Iris pigment epithelial cell (primary cell): ENCODE data around the gene ELOB.

Source experiments
- DNase-seq: peaks from one replicate; pipeline ENCODE4 v3.0.0-alpha.2; 2011; ENCODE audit warnings: low read depth

The ELOB gene

DNA sequence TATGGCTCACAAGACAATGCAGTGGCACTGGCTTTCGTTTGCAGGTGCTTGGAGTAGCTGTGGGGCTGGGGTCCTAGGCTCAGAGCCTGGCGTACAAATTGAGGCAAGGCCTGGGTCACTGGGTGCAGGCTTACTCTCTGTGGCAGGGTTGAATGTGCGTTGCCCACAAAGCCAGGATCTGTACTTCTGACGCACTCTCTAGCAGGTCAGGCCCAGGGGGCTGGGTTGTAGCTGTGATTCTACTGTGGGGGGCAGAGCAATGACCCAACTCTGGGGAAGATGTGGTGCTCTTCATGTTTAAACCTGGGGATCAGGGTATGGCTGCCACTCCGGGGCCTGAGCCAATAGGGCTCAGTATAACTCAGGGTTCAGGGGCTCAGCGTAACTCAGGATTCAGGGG, 33.6 kb upstream of the ELOB start:
- DNase-seq = no peak

DNA sequence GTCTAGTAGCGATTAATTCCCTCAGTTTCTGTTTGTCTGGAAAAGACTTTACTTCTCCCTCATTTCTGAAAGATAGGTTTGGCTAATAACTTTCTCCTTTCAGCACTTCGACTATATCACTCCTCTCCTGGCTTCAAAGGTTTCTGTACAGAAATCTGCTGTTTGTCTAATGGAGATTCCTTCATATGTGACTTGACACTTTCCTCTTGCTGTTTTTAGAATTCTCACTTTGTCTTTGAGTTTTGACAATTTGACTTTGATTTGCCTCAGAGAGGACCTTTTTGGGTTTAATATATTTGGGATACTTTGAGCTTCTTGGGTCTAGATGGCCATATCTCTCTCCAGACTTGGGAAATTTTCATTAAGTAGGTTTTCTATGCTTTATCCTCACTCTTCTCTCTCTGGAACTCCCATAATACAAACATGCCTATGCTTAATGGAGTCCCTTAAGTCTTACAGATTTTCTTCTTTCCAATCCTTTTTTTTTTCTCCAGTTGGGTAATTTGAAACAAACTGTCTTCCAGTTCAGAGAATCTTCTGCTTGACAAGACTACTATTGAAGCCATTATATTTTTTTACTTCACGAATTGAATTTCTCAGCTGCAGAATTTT, 32.2 kb upstream of the ELOB start:
- DNase-seq = no peak

DNA sequence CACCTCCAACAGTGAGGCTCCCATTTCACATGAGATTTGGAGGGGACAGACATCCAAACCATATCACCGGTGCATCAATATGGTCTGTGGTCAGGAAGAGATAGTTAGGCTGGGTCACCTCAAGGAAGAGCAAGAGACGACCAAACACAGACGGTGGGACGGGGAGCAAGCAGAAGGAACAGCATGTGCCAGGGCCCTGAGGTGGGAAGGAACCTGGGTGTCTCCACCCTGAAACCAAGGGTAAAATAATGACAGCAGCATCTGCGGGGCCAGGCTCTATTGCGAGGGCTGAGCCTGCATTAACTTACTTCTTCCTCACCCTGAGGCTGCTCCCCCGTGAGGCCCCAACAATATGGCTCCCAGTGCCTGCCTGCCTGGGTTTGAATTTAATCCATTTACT, 31.1 kb upstream of the ELOB start:
- no peak for DNase-seq

DNA sequence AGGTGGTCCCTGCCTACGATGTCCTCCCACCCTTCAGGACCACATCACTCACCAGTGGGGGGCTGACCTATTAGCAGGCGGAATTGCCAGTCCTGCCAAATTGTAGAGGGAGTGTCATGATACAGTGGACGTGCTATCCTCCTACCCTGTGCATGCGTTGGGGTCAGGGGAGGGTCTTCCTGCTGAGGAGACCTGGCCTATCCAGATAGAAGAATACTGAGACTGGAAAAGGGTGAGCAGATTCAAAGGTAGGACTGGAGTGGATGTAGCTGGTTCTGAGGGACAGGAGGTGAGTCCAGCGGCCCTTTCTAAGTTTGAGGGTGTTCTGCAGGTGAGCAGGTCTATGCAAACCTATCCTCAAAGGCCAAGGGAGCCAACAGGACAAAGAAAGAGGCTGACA, 29.2 kb upstream of the ELOB start:
- DNase-seq = no peak

DNA sequence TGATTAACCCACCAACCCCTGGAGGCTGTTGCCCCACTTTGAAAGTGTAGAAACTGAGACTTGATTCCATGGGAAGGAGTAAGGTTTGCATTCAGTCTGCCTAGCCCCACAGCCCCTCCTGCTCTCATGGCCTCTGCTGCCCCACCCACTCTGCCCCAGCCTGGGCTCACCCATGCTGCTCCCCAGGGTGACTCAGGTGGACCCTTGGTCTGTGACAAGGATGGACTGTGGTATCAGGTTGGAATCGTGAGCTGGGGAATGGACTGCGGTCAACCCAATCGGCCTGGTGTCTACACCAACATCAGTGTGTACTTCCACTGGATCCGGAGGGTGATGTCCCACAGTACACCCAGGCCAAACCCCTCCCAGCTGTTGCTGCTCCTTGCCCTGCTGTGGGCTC, 27.6 kb upstream of the ELOB start:
- no peak for DNase-seq

DNA sequence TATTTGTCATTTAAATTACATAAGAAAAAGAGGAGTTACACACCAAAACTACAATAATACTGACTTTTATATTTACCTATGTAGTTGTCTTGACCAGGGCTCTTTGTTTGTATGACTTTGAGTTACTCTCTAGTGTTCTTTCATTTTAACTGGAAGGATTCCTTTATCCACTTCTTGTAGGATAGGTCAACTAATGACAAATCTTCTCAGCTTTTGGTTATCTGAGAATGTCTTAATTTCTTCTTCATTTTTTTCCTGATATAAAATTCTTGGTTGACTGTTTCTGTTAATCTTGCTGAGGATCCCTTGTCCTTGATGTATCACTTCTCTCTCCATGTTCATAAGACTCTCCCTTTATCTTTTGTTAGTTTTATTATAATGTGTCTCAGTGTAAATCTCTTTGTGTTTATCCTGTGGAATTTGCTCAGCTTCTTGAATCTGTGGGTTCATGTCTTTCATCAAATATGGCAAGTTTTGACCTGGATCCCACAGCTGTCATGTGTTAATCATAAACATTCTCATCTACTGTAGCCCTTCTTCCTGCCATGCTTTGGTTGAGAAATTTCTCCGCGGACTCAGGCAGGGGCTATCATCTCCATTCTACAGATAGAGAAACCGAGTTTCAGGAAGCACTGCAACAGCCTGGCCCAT, 26.6 kb upstream of the ELOB start:
- no peak for DNase-seq

DNA sequence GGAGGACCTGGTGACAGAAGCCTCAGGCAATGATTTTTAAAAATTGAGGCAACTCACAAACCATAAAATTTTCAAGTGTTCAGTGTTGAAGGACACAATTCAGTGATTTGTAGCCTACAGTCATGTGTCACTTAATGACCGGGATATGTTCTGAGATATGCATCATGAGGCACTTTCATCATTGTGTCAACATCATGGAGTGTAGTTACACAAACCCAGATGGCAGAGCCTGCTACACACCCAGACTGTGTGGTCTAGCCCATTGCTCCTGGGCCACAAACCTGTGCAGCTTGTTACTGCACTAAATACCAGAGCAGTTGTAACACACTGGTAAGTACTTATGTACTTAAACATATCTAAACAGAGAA, 22.8 kb upstream of the ELOB start:
- peak; percentile 20 for DNase-seq

DNA sequence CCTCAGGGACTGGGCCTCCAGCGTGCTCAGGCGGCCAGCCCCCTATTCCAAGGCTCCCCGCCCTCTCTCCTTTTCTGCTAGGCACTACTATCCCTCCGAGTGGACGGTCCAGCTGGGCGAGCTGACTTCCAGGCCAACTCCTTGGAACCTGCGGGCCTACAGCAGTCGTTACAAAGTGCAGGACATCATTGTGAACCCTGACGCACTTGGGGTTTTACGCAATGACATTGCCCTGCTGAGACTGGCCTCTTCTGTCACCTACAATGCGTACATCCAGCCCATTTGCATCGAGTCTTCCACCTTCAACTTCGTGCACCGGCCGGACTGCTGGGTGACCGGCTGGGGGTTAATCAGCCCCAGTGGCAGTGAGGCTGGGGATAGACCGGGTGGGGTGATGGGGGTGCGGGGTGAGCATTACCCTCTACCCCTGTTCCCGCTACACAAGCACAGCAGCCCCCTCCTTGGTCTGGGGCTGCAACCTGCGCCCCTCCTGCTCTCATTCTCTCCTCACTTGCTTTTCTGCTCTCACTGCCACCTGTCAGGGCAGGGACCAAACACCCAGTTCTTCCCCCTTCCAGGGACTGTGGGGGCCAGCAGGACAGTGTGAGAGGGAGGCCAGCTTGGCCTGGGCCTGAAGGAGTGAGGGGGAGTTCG, 22.3 kb upstream of the ELOB start:
- DNase-seq = no peak

DNA sequence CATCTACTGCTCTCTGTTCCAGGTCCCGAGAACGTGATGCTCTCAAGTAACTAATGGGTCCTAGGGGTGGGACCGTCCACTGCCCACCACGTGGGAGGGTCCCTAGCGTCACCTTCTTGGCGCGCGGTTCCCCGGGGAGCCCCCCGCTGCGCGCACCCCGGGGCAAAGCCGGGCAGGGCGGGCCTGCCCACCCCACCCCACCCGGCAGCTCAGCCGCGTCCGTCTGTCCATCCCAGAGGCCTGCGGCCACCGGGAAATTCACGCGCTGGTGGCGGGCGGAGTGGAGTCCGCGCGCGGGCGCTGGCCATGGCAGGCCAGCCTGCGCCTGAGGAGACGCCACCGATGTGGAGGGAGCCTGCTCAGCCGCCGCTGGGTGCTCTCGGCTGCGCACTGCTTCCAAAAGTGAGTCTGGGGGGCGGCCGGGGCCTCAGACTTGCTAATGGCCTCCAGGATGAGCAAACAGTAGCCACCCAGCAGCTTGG, 21.7 kb upstream of the ELOB start:
- no peak for DNase-seq

DNA sequence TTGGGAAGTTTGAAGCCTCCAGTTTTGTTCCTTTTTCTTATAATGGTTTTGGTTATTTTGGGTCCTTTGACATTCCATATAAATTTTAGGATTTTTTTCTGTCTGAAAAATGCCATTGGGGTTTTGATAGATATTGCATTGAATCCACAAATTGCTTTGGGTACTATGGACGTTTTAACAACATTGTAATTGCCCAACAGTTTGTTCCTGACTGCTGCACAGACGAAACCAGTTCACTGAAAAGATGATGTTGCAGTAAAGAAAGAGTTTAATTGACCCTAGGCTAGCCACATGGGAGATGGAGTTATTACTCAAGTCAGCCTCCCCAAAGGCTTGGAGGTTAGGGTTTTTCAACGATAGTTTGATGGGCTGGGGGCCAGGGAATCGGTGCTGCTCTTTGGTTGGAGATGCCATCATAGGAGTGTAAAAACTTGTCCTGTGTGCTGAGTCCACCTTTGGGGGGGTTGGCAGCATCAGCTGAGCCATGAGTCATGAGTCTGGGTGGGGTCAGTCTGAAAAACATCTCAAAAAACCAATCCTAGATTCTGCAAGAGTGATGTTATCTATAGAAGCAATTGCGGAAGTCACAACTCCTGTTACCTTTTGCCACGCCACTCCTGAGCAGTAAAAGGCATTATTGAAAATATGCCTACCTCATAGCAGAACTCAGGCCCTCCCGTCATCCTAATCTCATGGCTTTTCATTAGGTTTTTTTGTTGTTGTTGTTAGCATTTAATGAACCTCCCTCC, 18.5 kb upstream of the ELOB start:
- no peak for DNase-seq

DNA sequence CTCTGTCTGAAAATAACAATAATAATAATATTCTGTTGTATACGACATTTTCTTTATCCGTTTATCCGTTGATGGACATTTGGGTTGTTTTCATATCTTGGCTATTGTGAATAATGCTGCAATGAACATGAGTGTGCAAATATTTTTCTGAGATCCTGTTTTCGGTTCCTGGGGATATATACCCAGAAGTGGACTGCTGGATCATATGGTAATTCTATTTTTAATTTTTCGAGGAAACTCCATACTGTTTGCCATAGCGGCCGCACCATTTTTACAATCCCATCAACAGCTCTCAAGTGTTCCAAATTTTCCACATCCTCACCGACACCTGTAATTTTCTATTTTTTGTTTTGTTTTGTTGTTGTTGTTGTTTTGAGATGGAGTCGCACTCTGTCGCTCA, 15.9 kb upstream of the ELOB start:
- no peak for DNase-seq

DNA sequence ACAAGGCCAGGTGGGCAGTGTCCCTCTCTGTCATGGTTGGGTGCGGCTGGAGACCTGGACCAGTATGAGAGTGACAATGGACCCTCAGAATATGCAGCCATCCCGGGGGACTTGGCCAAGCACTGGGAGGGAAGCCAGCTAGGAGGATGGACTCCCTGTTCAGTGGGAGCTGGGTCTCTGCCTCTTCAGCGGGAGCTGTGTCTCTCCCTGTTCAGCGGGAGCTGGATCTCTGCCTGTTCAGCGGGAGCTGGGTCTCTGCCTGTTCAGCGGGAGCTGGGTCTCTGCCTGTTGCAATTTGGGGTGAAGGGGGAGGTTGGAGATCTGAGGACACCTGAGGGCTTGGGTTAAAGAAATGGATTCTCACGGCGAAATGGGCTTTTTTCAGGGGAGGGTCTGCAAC, 14.1 kb upstream of the ELOB start:
- DNase-seq = no peak

DNA sequence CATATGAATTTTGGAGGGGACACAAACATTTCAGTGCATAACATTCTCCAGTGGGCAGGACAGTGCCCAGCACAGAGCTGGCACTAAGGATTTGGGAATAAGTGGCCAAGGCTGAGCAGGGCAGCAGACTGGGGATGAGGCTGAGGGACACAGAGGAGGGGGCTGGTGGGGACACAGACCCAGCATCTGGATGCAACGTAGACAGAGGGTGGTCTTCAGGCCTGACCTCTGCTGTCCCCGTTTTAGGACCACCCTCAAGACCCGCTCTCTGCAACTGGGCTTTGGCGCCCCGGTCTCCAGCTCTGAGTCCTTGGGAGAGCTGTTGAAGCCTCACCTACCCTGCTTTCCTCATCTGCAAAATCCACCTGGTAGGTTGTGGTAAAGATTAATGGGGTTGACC, 13.6 kb upstream of the ELOB start:
- DNase-seq = no peak

DNA sequence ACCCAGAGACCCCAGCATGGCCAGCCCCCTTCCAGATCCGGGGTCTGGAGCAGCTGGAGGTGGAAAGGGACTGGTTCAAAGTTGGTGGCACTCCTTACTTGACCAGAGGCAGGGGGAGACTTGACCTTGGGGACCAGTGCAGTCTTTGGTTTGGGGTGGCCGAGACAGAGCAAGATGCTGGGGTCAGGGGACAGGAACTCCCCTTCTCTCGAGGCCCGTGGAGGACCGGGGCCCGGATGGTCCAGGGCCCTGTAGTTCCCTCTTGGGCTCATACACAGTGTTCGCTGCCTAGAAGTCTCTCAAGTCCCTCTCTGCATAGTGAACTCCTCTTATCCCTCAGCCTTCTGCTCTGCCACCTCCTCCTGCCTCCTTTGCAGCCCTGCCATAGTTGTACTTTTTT, 10.9 kb upstream of the ELOB start:
- no peak for DNase-seq

DNA sequence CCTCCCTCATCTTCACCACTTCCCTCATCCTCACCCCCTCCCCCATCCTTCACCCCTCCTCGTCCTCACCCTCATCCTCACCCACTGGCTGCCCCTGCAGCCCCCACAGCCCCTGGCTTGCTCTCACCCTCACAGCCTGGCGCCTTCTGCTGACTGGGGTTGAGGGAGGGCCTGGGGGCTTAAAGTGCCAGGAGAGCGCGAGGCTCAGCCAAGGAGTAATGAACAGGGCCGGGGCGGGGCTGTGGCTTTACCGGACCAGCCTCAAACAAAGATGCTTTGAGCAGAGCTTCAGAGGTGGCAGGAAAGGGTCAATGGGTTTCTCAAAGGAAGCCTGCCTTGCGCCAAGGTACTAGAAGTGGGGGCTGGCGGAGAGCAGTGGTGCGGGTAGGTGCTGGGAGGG, 10.3 kb upstream of the ELOB start, which contains the start of gene PRSS33:
Gene PRSS33 (minus strand): TSS at position 155 of the 400 bp plus-strand sequence. CDS start 1,013 bp downstream, outside the sequence.
- DNase-seq = no peak

DNA sequence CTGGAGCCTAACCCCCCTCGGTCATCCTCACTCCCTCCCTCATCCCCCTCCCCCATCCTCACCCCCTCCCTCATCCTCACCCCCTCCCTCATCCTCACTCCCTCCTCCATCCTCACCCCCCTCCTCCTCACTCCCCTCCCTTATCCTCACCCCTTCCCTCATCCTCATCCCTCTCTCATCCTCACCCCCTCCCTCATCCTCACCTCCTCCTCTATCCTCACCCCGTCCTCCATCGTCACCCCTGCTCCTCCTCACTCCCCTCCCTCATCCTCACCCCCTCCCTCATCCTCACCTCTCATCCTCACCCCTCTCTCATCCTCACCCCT, 9.7 kb upstream of the ELOB start:
- DNase-seq = no peak

DNA sequence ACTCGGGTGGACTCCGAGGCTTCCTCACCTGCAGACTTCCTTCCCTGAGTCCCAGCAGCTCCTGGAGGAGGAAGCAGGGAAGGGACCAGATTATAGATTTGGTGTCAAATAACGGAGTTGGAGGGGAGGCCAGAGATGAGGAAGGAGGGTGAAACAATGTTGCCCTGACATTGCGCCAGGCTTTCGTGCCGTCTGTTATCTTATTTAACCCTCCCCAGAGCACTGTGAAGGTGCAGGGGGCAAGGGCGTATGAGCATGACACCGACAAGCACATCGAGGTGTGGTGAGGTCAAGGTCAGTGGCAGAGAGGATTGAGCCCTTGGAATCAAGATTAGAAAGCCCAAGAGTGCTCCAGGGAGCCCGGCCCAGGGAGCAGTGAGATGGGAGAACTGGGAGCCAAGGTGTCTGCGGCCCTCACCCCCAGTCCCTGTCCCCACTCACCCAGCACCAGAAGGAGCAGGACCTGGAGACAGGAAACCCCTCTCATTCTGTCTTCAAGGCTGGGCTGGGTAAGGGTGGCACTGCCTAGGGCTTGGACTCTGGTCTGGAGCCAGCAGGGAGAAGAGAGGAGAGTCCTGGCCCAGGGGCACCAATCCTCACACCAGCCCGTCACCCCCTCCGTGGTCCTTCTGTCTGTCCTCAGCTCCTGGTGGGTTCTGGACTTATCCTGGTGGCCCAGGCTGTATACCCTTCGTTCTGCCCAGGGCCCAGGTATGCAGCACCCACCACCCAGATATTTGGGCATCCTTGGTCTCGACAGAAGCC, 9.2 kb upstream of the ELOB start:
- DNase-seq = no peak

DNA sequence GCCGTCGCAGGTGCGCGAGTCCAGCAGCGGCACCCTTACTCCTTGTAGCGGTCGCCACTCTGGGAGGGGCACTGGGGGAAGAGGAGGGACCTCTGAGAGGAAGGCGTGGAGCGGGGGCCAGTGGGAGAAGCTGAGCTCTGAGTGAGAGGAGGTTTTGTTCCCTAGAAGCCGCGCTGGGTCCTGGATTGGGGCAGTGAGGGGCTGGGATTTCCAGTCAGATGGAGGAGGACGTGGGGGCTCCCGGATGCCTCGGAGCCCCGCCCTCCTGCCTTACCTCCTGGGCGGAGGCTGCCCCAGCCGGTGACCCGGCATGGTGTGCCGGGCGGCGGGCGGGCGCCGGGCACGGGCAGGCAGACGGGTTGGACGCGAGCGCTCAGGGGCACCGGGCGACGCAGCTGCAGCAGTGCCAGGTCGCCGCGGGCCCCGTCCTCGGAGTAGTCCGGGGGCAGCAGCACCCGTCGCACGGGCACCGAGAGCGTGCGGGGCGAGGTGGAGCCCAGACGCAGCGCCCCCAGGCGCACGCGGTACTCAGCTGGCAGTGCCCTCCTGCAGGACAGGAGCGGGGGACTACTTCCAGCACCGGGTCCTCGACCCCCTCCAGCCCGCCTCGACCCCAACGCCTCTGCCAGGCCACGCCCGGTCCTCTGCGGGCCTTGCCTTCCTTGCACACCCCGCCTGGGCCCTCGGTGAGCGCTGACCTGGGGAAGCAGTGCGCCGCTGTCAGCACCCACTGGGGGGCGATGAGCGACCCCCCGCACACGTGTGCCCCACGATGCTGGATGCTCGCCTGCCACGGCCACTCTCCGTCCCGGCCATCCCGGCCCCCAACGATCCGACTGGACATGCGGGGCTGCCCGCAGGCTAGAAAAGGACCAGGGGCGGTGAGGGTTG, 8.3 kb upstream of the ELOB start:
- no peak for DNase-seq

DNA sequence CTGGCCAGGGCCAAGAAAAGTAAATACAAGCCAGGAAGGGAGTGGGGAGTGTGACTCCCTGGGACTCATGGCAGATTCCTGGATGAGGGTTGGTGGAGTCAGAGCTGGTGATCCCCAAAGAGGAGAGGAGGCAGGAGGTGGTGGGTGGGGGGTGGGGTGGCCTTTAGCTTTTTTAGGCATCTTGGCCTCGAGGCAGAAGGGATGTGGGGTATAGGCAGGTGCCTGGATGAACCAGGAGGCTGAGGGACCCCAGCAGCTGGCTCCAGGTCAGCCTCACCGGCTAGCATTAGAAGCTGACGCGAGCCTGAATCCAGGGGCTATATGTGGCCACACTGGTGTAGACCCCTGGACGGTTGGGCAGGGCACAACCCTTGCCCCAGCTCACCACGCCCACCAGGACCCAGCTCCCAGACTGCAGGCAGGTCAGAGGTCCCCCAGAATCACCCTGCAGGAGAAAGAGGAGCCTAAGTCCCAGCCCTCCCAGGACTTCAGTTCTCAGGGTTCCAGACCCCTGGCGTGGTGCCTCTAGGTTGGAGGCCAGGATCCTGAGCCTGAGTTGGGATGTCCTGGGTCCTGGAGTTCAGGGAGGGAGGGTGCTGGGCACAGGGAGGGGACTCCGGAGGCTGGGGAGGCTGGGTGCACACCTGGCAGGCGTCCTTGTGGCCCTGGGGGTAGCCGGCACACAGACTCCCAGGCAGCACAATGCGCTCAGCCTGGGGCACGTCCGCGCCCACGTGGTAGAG, 7.4 kb upstream of the ELOB start:
- no peak for DNase-seq

DNA sequence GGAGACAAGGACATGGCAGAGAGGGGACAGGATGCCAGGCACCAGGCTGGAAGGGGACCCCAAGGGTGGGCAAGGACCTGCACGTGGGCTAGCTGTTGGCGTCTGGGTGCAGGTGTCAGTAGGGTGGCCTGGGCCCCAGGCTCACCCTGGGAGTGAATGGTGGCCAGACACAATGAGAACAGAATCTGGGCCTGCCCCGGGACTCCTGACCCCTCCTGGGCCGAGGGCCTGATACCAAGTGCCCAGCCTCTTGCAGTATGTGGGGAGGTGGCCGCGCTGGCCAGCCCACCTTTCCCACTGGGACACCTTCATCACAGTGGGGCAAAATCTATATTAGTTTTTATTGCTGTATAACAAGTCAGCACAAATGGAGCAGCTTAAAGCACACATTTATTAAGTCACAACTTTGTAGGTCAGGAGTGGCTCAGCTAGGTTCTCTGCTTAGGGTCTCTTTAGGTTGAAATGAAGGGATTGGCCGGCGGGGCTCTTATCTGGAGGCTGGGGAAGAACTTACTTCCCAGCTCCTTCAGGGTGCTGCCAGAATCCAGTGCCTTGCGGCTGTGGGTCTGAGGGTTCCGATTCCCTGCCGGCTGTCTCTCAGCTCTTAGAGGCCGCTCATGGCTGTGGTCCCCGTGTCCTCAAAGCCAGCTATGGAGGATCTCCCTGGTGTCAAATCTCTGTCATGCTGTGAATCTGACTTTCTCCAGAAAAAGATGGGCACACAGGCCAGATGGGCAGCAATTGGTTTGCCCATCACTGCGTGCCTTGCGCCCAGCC, 6.7 kb upstream of the ELOB start:
- no peak for DNase-seq
